Neural progenitor cell (in vitro differentiated cells): ENCODE measurements around the gene APCDD1L. TPM values are rescaled to one million over a fixed set of nuclear protein-coding genes. Genes with fewer than 3 reads are reported as not detected.

Experiments used
- DNase-seq: peaks from one replicate; pipeline ENCODE4 v3.0.0-alpha.2; 2016; ENCODE audit warnings: low spot score
- H2AFZ ChIP-seq: fragments of 200-600 bp; sonication (generic); replicated peaks from 2 replicates; pipeline ENCODE4 v1.6.1; 2016; ENCODE audit warnings: antibody characterized with exemption
- H3F3A ChIP-seq: fragments of 200-600 bp; sonication (generic); 2 replicates; pipeline ENCODE4 v1.6.1; 2016; ENCODE audit warnings: antibody characterized with exemption, low read depth
- H3K27ac ChIP-seq: fragments of 200-600 bp; sonication (generic); 2 replicates; pipeline ENCODE4 v1.5.1; 2016; ENCODE audit warnings: mild to moderate bottlenecking
- H3K27me3 ChIP-seq: fragments of 200-600 bp; sonication (generic); 2 replicates; pipeline ENCODE4 v1.6.1; 2016; ENCODE audit warnings: mild to moderate bottlenecking, moderate library complexity
- H3K36me3 ChIP-seq: fragments of 200-600 bp; sonication (generic); 2 replicates; pipeline ENCODE4 v1.5.1; 2016
- H3K4me1 ChIP-seq: fragments of 200-600 bp; sonication (generic); 2 replicates; pipeline ENCODE4 v1.6.1; 2016; ENCODE audit warnings: mixed run types
- H3K4me2 ChIP-seq: fragments of 200-600 bp; sonication (generic); 2 replicates; pipeline ENCODE4 v1.6.1; 2016
- H3K4me3 ChIP-seq: fragments of 200-600 bp; sonication (generic); 2 replicates; pipeline ENCODE4 v1.5.1; 2016
- H3K79me2 ChIP-seq: fragments of 200-600 bp; sonication (generic); 2 replicates; pipeline ENCODE4 v1.6.1; 2016; ENCODE audit warnings: low read depth
- H3K9ac ChIP-seq: fragments of 200-600 bp; sonication (generic); 2 replicates; pipeline ENCODE4 v1.6.1; 2016
- H3K9me3 ChIP-seq: fragments of 200-600 bp; sonication (generic); 2 replicates; pipeline ENCODE4 v1.5.1; 2016; ENCODE audit warnings: low read depth
- H4K20me1 ChIP-seq: fragments of 200-600 bp; sonication (generic); 2 replicates; pipeline ENCODE4 v1.6.1; 2016; ENCODE audit warnings: low read depth
- H3K27ac Mint-ChIP-seq: 3 replicates; pipeline ENCODE4 v1.8.0; 2021; ENCODE audit warnings: mixed read lengths
- H3K27me3 Mint-ChIP-seq: 2 replicates; pipeline ENCODE4 v1.8.0; 2022; ENCODE audit warnings: low read depth, mild to moderate bottlenecking, inconsistent platforms, moderate library complexity, mixed read lengths; ENCODE audit not compliant: insufficient read depth
- H3K36me3 Mint-ChIP-seq: 3 replicates; pipeline ENCODE4 v1.8.0; 2021; ENCODE audit warnings: mixed read lengths
- H3K4me1 Mint-ChIP-seq: 3 replicates; pipeline ENCODE4 v1.8.0; 2021; ENCODE audit warnings: mixed read lengths
- H3K4me3 Mint-ChIP-seq: 3 replicates; pipeline ENCODE4 v1.8.0; 2021; ENCODE audit warnings: mild to moderate bottlenecking, moderate library complexity, mixed read lengths
- H3K9me3 Mint-ChIP-seq: 3 replicates; pipeline ENCODE4 v1.8.0; 2020; ENCODE audit warnings: mixed read lengths
- EZH2 ChIP-seq: fragments of 200-600 bp; sonication (generic); IDR thresholded peaks from 2 replicates; pipeline ENCODE4 v1.6.1; 2017; ENCODE audit warnings: antibody characterized with exemption, mild to moderate bottlenecking, moderate library complexity
- EZH2phosphoT487 ChIP-seq: fragments of 200-600 bp; sonication (generic); IDR thresholded peaks from 2 replicates; pipeline ENCODE4 v1.6.1; 2017; ENCODE audit warnings: antibody characterized with exemption
- total RNA-seq: library from RNA; depleted of rRNA; stranded (reverse); fragments of >200 nt; gene quantifications from 2 replicates; pipeline ENCODE4 v1.2.3, GENCODE V29; 2015; ENCODE audit warnings: low replicate concordance
- TF ChIP-seq, protein P1 (sequence below): fragments of 200-600 bp; sonication (generic); IDR thresholded peaks from 2 replicates; pipeline ENCODE4 v1.5.1; 2017; ENCODE audit warnings: antibody characterized with exemption, mild to moderate bottlenecking

Gene APCDD1L
- total RNA-seq, 1 donor from 2014 or later, result not detected

- Histone ChIP-seq H4K20me1 (peaks cover 16% of the 10 kb centered on the region), H3K9me3 (no peaks in the 10 kb centered on the region), H2AFZ (no peak overlapping the region), H3K4me1 (no peaks in the 10 kb centered on the region), H3K36me3 (peaks cover 4% of the 10 kb centered on the region), H3K9ac (no peak overlapping the region), H3K4me2 (no peak overlapping the region), H3K27me3 (no peaks in the 10 kb centered on the region), H3F3A (no peaks in the 10 kb centered on the region), H3K27ac (no peak overlapping the region), H3K4me3 (no peak overlapping the region), H3K79me2 (peaks cover 54% of the 10 kb centered on the region)
- Mint-ChIP-seq H3K27ac (no peak overlapping the region), H3K27me3 (peaks cover 2% of the 10 kb centered on the region), H3K36me3 (peaks cover 26% of the 10 kb centered on the region), H3K4me3 (no peak overlapping the region), H3K4me1 (no peaks in the 10 kb centered on the region), H3K9me3 (no peaks in the 10 kb centered on the region)
- no peak for DNase-seq
- TF ChIP-seq, protein P1, sequence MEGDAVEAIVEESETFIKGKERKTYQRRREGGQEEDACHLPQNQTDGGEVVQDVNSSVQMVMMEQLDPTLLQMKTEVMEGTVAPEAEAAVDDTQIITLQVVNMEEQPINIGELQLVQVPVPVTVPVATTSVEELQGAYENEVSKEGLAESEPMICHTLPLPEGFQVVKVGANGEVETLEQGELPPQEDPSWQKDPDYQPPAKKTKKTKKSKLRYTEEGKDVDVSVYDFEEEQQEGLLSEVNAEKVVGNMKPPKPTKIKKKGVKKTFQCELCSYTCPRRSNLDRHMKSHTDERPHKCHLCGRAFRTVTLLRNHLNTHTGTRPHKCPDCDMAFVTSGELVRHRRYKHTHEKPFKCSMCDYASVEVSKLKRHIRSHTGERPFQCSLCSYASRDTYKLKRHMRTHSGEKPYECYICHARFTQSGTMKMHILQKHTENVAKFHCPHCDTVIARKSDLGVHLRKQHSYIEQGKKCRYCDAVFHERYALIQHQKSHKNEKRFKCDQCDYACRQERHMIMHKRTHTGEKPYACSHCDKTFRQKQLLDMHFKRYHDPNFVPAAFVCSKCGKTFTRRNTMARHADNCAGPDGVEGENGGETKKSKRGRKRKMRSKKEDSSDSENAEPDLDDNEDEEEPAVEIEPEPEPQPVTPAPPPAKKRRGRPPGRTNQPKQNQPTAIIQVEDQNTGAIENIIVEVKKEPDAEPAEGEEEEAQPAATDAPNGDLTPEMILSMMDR, result no peak
- no peak for TF ChIP-seq EZH2
- TF ChIP-seq EZH2phosphoT487, result no peak
These were observed 75.0 kb downstream of the APCDD1L start for GRCh38 chr20:58440021-58440767.

- peaks cover 24% of the 10 kb centered on the region for H3K36me3 Mint-ChIP-seq
- no peak overlapping the region for H3K27ac Mint-ChIP-seq
- H3K4me1 ChIP-seq, result no peaks in the 10 kb centered on the region
- H3K27ac ChIP-seq, result no peak overlapping the region
- DNase-seq, result no peak
- no peak overlapping the region for H3K4me2 ChIP-seq
- no peak overlapping the region for H3K4me3 ChIP-seq
- TF ChIP-seq EZH2phosphoT487 (no peak), EZH2 (no peak)
- TF ChIP-seq, protein P1, result no peak
- H3K27me3 Mint-ChIP-seq, result no peaks in the 10 kb centered on the region
- peaks cover 64% of the 10 kb centered on the region for H3K79me2 ChIP-seq
- no peak overlapping the region for H3K4me3 Mint-ChIP-seq
- H3K9me3 Mint-ChIP-seq, result no peaks in the 10 kb centered on the region
- H2AFZ ChIP-seq, result no peak overlapping the region
- peaks cover 23% of the 10 kb centered on the region for H4K20me1 ChIP-seq
- H3K9ac ChIP-seq, result no peak overlapping the region
- no peaks in the 10 kb centered on the region for H3F3A ChIP-seq
- H3K36me3 ChIP-seq, result peaks cover 4% of the 10 kb centered on the region
- no peaks in the 10 kb centered on the region for H3K9me3 ChIP-seq
- no peaks in the 10 kb centered on the region for H3K4me1 Mint-ChIP-seq
- no peaks in the 10 kb centered on the region for H3K27me3 ChIP-seq
These were observed 76.0 kb downstream of the APCDD1L start for GRCh38 chr20:58438970-58439808.

DNA sequence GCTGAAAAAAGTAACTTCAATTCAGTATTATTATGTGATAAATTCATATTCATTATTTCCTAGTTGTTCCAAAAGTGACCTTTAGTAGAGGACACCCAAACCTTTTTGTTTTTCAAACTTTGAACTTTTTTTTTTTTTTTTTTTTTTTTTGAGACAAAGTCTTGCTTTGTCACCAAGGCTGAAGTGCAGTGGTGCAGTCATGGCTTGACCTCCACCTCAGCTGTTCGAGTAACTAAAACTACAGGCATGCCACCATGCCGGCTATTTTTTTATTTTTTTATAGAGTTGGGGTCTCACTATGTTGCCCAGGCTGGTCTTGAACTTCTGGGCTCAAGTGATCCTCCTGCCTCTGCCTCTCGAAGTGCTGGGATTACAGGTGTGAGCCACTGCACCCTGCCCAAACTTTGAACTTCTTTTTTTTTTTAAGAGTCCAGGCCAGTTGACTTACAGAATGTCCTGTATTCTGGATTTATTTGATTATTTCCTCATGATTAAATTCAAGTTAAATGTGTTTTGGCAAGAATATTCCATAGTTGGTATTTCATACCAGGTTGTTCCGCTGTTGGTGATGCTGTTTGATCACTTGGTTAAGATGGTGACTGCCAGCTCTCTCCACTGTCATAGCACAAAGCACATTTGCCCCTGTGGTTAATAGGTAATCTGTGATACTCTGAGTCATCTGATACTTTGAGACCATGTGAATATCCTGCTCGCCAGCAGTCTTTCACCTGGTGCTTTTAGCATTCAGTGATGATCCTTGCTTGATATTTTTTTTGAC, 78.1 kb downstream of the APCDD1L start:
- peaks cover 43% of the 10 kb centered on the region for H4K20me1 ChIP-seq
- no peaks in the 10 kb centered on the region for H3F3A ChIP-seq
- H3K9ac ChIP-seq, result no peak overlapping the region
- no peak overlapping the region for H3K4me3 ChIP-seq
- H3K79me2 ChIP-seq, result peaks cover 82% of the 10 kb centered on the region
- H3K36me3 ChIP-seq, result peaks cover 4% of the 10 kb centered on the region
- peaks cover 29% of the 10 kb centered on the region for H3K36me3 Mint-ChIP-seq
- H3K9me3 Mint-ChIP-seq, result no peaks in the 10 kb centered on the region
- H3K27ac Mint-ChIP-seq, result no peak overlapping the region
- H2AFZ ChIP-seq, result no peak overlapping the region
- H3K4me2 ChIP-seq, result no peak overlapping the region
- no peak overlapping the region for H3K4me3 Mint-ChIP-seq
- H3K4me1 ChIP-seq, result no peaks in the 10 kb centered on the region
- no peaks in the 10 kb centered on the region for H3K27me3 ChIP-seq
- no peak overlapping the region for H3K27ac ChIP-seq
- no peaks in the 10 kb centered on the region for H3K9me3 ChIP-seq
- DNase-seq, result no peak
- H3K27me3 Mint-ChIP-seq, result no peaks in the 10 kb centered on the region
- TF ChIP-seq, protein P1, result no peak
- no peak for TF ChIP-seq EZH2
- TF ChIP-seq EZH2phosphoT487, result no peak
- H3K4me1 Mint-ChIP-seq, result no peaks in the 10 kb centered on the region
